Measurements from ENCODE around the gene TCERG1L. TPM values are rescaled to one million over a fixed set of nuclear protein-coding genes. Genes with fewer than 3 reads are reported as not detected.

The TCERG1L gene
- total RNA-seq, 1 experiment from 2014 or later: 1.5 TPM

DNA sequence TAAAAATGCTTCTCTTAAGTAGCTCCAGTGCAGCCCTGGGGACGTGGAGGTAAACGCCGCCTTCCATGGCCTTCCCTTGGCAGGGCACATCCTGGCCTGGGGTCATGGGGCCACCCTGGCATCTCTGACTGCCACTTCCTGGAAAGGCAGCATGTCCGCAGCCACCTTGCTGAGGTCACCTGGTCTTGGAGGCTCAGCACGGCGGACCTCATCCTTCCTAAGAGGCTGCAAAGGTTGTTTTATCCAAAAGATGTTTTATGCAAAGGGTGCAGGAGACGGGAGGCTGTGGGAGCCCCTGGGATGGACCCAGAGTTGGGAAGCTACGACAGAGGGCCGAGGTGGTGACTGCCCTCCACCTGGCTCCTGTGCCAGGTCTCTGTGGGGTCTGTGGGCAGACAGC is 106.0 kb downstream of the TCERG1L start:
- peaks cover 51% of the 10 kb centered on the region for H3K36me3 Mint-ChIP-seq
- H3K4me1 Mint-ChIP-seq: no peaks in the 10 kb centered on the region
- no peaks in the 10 kb centered on the region; the same call in 1 of the 2 replicates for H3K27me3 Mint-ChIP-seq (ENCODE audit: low read depth)
- no peak overlapping the region for H3K4me3 Mint-ChIP-seq
- ChIA-PET POLR2A (no interaction called here), CTCF (no interaction called here)
- DNase-seq (ENCODE audit: low spot score): no peak
- no peak for TF ChIP-seq RORB (CRISPR knock-in tag; IDR thresholded peaks at IDR 0.05)
- no peak for TF ChIP-seq FOXK1 (CRISPR knock-in tag; IDR thresholded peaks at IDR 0.05)
- TF ChIP-seq JAZF1 (CRISPR knock-in tag; IDR thresholded peaks at IDR 0.05): no peak
- no peak for TF ChIP-seq GRHL2 (CRISPR knock-in tag; IDR thresholded peaks at IDR 0.05; ENCODE audit: insufficient replicate concordance, severe bottlenecking)
- TF ChIP-seq, protein P1, sequence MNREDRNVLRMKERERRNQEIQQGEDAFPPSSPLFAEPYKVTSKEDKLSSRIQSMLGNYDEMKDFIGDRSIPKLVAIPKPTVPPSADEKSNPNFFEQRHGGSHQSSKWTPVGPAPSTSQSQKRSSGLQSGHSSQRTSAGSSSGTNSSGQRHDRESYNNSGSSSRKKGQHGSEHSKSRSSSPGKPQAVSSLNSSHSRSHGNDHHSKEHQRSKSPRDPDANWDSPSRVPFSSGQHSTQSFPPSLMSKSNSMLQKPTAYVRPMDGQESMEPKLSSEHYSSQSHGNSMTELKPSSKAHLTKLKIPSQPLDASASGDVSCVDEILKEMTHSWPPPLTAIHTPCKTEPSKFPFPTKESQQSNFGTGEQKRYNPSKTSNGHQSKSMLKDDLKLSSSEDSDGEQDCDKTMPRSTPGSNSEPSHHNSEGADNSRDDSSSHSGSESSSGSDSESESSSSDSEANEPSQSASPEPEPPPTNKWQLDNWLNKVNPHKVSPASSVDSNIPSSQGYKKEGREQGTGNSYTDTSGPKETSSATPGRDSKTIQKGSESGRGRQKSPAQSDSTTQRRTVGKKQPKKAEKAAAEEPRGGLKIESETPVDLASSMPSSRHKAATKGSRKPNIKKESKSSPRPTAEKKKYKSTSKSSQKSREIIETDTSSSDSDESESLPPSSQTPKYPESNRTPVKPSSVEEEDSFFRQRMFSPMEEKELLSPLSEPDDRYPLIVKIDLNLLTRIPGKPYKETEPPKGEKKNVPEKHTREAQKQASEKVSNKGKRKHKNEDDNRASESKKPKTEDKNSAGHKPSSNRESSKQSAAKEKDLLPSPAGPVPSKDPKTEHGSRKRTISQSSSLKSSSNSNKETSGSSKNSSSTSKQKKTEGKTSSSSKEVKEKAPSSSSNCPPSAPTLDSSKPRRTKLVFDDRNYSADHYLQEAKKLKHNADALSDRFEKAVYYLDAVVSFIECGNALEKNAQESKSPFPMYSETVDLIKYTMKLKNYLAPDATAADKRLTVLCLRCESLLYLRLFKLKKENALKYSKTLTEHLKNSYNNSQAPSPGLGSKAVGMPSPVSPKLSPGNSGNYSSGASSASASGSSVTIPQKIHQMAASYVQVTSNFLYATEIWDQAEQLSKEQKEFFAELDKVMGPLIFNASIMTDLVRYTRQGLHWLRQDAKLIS (CRISPR knock-in tag; IDR thresholded peaks at IDR 0.05; ENCODE audit: borderline replicate concordance): no peak
- TF ChIP-seq, protein P2, sequence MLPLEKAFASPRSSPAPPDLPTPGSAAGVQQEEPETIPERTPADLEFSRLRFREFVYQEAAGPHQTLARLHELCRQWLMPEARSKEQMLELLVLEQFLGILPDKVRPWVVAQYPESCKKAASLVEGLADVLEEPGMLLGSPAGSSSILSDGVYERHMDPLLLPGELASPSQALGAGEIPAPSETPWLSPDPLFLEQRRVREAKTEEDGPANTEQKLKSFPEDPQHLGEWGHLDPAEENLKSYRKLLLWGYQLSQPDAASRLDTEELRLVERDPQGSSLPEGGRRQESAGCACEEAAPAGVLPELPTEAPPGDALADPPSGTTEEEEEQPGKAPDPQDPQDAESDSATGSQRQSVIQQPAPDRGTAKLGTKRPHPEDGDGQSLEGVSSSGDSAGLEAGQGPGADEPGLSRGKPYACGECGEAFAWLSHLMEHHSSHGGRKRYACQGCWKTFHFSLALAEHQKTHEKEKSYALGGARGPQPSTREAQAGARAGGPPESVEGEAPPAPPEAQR (CRISPR knock-in tag; IDR thresholded peaks at IDR 0.05): no peak
- no peak for TF ChIP-seq ZNF512 (CRISPR knock-in tag; IDR thresholded peaks at IDR 0.05; ENCODE audit: borderline replicate concordance)
- TF ChIP-seq CDX4 (CRISPR knock-in tag; IDR thresholded peaks at IDR 0.05; ENCODE audit: borderline replicate concordance): no peak
- TF ChIP-seq TP53 (CRISPR knock-in tag; IDR thresholded peaks at IDR 0.05): no peak
- no peak for TF ChIP-seq ZNF121 (CRISPR knock-in tag; IDR thresholded peaks at IDR 0.05)
- no peak for TF ChIP-seq NFE2L1 (CRISPR knock-in tag; IDR thresholded peaks at IDR 0.05)
- TF ChIP-seq ZNF423 (CRISPR knock-in tag; IDR thresholded peaks at IDR 0.05): no peak
- no peak for TF ChIP-seq GABPB1 (CRISPR knock-in tag; IDR thresholded peaks at IDR 0.05)
- no peak for TF ChIP-seq CREB1 (CRISPR knock-in tag; IDR thresholded peaks at IDR 0.05)
- no peak for ATAC-seq
- H3K9me3 Mint-ChIP-seq: peaks cover 33% of the 10 kb centered on the region
- H3K27ac Mint-ChIP-seq: no peak overlapping the region

GRCh38 chr10:131204406-131205152 is 106.9 kb downstream of the TCERG1L start:
- Mint-ChIP-seq H3K27me3 (ENCODE audit: low read depth) (no peaks in the 10 kb centered on the region; the same call in none of the 2 replicates), H3K4me3 (no peak overlapping the region), H3K9me3 (peaks cover 38% of the 10 kb centered on the region), H3K4me1 (no peaks in the 10 kb centered on the region), H3K27ac (no peak overlapping the region), H3K36me3 (peaks cover 56% of the 10 kb centered on the region)
- ChIA-PET CTCF (no interaction called here), POLR2A (no interaction called here)
- DNase-seq (ENCODE audit: low spot score): no peak
- ATAC-seq: no peak
- no peak for TF ChIP-seq FOXK1 (CRISPR knock-in tag; IDR thresholded peaks at IDR 0.05)
- TF ChIP-seq ZNF281 (CRISPR knock-in tag; IDR thresholded peaks at IDR 0.05): no peak
- TF ChIP-seq ZNF396 (CRISPR knock-in tag; IDR thresholded peaks at IDR 0.05; ENCODE audit: borderline replicate concordance): no peak
- TF ChIP-seq ERG (CRISPR knock-in tag; IDR thresholded peaks at IDR 0.05): no peak
- TF ChIP-seq NFATC4 (CRISPR knock-in tag; IDR thresholded peaks at IDR 0.05): no peak
- no peak for TF ChIP-seq RORB (CRISPR knock-in tag; IDR thresholded peaks at IDR 0.05)
- no peak for TF ChIP-seq IRF2 (CRISPR knock-in tag; IDR thresholded peaks at IDR 0.05; ENCODE audit: borderline replicate concordance, low read depth)
- TF ChIP-seq, protein P3, sequence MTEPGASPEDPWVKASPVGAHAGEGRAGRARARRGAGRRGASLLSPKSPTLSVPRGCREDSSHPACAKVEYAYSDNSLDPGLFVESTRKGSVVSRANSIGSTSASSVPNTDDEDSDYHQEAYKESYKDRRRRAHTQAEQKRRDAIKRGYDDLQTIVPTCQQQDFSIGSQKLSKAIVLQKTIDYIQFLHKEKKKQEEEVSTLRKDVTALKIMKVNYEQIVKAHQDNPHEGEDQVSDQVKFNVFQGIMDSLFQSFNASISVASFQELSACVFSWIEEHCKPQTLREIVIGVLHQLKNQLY (CRISPR knock-in tag; IDR thresholded peaks at IDR 0.05): no peak
- no peak for TF ChIP-seq ATF2 (CRISPR knock-in tag; IDR thresholded peaks at IDR 0.05; ENCODE audit: borderline replicate concordance, low read depth)
- TF ChIP-seq ZNF121 (CRISPR knock-in tag; IDR thresholded peaks at IDR 0.05): no peak

Measured in WTC11 (cell line).